Measurements from ENCODE around the gene FCHO2. TPM values are rescaled to one million over a fixed set of nuclear protein-coding genes. Genes with fewer than 3 reads are reported as not detected.

FCHO2 gene
- total RNA-seq, 1 donor from 2014 or later, result 22.4 TPM

DNA sequence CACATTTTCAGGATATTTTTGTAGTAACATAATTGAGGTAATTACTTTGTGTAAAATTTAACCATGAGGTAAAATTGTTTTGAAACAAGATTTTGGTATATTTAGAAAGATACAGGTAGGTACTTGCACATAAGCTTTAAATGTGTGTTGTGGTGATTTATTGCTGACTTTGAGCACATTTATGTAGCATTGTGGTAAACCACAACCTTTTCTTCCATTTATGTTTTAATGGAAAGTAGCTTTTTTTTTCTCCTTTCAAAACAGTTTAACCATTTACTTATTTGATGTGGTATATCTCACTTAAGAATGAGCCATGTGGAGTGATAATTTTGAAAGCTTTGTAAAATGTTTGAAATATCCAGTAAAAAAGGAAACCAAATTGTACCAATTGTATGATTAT lies 35.6 kb downstream of the FCHO2 start:
- H3K27me3 Mint-ChIP-seq (ENCODE audit: low read depth), result no peaks in the 10 kb centered on the region
- peaks cover 4% of the 10 kb centered on the region for H3K4me1 Mint-ChIP-seq (ENCODE audit: low read depth)
- no peak for DNase-seq (ENCODE audit: low spot score)
- peaks cover 4% of the 10 kb centered on the region for H3K9me3 Mint-ChIP-seq (ENCODE audit: low read depth)
- H3K4me3 Mint-ChIP-seq (ENCODE audit: unreplicated experiment), result no peak overlapping the region
- no peak overlapping the region for H3K27ac Mint-ChIP-seq (ENCODE audit: unreplicated experiment)
- TF ChIP-seq, protein P1, sequence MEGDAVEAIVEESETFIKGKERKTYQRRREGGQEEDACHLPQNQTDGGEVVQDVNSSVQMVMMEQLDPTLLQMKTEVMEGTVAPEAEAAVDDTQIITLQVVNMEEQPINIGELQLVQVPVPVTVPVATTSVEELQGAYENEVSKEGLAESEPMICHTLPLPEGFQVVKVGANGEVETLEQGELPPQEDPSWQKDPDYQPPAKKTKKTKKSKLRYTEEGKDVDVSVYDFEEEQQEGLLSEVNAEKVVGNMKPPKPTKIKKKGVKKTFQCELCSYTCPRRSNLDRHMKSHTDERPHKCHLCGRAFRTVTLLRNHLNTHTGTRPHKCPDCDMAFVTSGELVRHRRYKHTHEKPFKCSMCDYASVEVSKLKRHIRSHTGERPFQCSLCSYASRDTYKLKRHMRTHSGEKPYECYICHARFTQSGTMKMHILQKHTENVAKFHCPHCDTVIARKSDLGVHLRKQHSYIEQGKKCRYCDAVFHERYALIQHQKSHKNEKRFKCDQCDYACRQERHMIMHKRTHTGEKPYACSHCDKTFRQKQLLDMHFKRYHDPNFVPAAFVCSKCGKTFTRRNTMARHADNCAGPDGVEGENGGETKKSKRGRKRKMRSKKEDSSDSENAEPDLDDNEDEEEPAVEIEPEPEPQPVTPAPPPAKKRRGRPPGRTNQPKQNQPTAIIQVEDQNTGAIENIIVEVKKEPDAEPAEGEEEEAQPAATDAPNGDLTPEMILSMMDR (IDR thresholded peaks at IDR 0.05), result no peak
- peaks cover 25% of the 10 kb centered on the region for H3K36me3 Mint-ChIP-seq (ENCODE audit: low read depth)

DNA sequence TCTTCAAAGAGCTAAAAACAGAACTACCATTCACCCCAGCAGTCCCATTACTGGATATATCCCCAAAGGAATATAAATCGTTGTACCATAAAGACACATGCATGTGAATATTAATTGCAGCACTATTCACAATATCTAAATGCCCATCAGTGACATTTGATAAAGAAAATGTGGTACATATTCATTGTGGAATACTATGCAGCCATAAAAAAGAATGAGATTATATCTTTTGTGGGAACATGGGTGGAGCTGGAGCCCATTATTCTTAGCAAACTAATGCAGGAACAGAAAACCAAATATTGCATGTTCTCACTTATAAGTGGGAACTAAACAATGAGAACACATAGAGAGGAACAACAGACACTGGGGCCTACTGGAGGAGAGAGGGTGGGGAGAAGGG lies 38.7 kb downstream of the FCHO2 start:
- Mint-ChIP-seq H3K4me3 (ENCODE audit: unreplicated experiment) (no peak overlapping the region), H3K9me3 (ENCODE audit: low read depth) (peaks cover 4% of the 10 kb centered on the region), H3K27ac (ENCODE audit: unreplicated experiment) (no peak overlapping the region), H3K36me3 (ENCODE audit: low read depth) (peaks cover 30% of the 10 kb centered on the region), H3K4me1 (ENCODE audit: low read depth) (peaks cover 4% of the 10 kb centered on the region), H3K27me3 (ENCODE audit: low read depth) (no peaks in the 10 kb centered on the region)
- no peak for DNase-seq (ENCODE audit: low spot score)
- TF ChIP-seq, protein P1 (IDR thresholded peaks at IDR 0.05), result no peak

DNA sequence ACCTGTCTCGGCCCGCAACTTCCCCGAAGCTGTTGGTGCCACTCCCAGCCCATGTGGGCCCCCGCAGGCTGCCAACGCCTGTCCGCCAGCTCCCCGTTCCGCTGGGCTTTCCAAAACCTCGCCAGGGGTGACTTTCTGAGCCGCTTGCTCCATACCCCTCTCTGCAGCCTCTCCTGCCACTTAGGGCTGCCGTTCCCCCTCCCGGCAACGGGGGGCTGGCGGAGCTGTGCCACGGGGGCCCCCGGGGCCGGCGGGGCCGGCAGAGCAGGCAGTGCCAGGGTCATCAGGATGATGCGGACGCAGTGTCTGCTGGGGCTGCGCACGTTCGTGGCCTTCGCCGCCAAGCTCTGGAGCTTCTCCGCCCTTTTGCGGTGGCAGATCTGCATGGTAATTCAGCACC lies 40.8 kb downstream of the FCHO2 start:
- Mint-ChIP-seq H3K27me3 (ENCODE audit: low read depth) (no peaks in the 10 kb centered on the region), H3K4me3 (ENCODE audit: unreplicated experiment) (no peak overlapping the region), H3K27ac (ENCODE audit: unreplicated experiment) (no peak overlapping the region), H3K4me1 (ENCODE audit: low read depth) (no peaks in the 10 kb centered on the region), H3K9me3 (ENCODE audit: low read depth) (peaks cover 4% of the 10 kb centered on the region), H3K36me3 (ENCODE audit: low read depth) (peaks cover 24% of the 10 kb centered on the region)
- TF ChIP-seq, protein P1 (IDR thresholded peaks at IDR 0.05), result no peak
- no peak for DNase-seq (ENCODE audit: low spot score)

DNA sequence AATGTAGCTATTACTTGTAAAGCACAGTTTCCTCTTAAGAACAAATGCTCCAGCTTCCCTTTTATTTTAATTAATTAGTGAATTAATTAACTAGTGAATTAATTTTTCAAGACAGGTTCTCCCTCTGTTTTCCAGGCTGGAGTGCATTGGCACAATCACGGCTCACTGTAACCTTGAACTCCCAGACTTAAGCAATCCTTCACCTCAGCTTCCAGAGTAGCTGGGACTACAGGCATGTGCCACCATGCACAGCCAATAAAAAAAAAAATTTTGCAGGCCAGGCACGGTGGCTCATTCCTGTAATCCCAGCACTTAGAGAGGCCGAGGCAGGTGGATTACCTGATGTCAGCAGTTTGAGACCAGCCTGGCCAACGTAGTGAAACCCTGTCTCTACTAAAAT lies 44.1 kb downstream of the FCHO2 start:
- H3K4me3 Mint-ChIP-seq (ENCODE audit: unreplicated experiment), result no peak overlapping the region
- no peak overlapping the region for H3K27ac Mint-ChIP-seq (ENCODE audit: unreplicated experiment)
- peaks cover 7% of the 10 kb centered on the region for H3K36me3 Mint-ChIP-seq (ENCODE audit: low read depth)
- no peak for DNase-seq (ENCODE audit: low spot score)
- H3K27me3 Mint-ChIP-seq (ENCODE audit: low read depth), result no peaks in the 10 kb centered on the region
- TF ChIP-seq, protein P1 (IDR thresholded peaks at IDR 0.05), result no peak
- no peaks in the 10 kb centered on the region for H3K9me3 Mint-ChIP-seq (ENCODE audit: low read depth)
- no peaks in the 10 kb centered on the region for H3K4me1 Mint-ChIP-seq (ENCODE audit: low read depth)

DNA sequence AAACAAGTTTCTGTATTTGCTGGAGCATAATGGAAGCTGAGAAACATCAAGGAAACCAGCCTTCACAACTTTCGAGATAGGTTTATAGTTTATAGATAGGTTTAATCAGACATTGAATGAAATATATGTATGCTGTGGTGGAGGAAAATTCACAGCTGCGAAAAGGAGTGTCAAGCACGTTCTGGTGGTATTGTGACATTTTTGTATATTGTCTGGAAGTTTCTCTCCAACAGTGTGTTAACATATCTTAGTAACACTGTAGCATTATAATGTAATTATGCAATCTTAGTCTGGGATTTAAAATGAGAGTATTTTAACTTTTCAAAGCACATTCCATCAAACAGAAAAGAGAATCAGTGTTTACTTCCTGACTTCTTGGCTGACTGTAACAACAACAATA lies 50.0 kb downstream of the FCHO2 start:
- DNase-seq (ENCODE audit: low spot score), result no peak
- Mint-ChIP-seq H3K9me3 (ENCODE audit: low read depth) (no peaks in the 10 kb centered on the region), H3K36me3 (ENCODE audit: low read depth) (peaks cover 7% of the 10 kb centered on the region), H3K4me3 (ENCODE audit: unreplicated experiment) (no peak overlapping the region), H3K27ac (ENCODE audit: unreplicated experiment) (no peak overlapping the region), H3K27me3 (ENCODE audit: low read depth) (no peaks in the 10 kb centered on the region), H3K4me1 (ENCODE audit: low read depth) (no peaks in the 10 kb centered on the region)
- TF ChIP-seq, protein P1 (IDR thresholded peaks at IDR 0.05), result no peak
